Astrocyte (in vitro differentiated cells and primary cell): ENCODE results near the gene RABEP1.

Source experiments
- CTCF ChIP-seq: IDR thresholded peaks from 2 replicates; pipeline ENCODE4 v1.5.1; 2011; ENCODE audit warnings: low read depth, mild to moderate bottlenecking, inconsistent platforms, low read length, moderate library complexity; ENCODE audit not compliant: insufficient read depth
- EZH2 ChIP-seq: IDR thresholded peaks from 2 replicates; pipeline ENCODE4 v1.6.1; 2012; ENCODE audit warnings: mild to moderate bottlenecking, low read length, inconsistent platforms; ENCODE audit not compliant: insufficient read depth

DNA sequence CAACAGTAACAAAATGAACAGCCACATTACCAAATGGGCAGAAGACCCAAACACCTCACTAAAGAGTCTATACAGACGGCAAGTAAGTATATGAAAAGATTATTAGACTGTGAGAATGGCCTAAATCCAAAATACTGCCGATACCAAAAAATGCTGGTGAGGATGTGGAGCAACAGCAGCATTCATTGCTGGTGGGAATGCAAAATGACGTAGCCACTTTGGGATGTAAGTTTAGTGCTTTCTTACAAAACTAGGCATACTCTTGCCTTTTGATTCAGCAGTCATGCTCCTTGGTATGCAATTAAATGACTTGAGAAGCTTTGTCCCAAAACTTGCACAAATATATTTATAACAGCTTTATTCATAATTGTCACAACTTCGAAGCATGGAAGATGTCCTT lies 43.8 kb downstream of the RABEP1 start:
- TF ChIP-seq EZH2, result no peak
- TF ChIP-seq CTCF, result no peak
